ENCODE data around the gene GLS. TPM values are rescaled to one million over a fixed set of nuclear protein-coding genes. Genes with fewer than 3 reads are reported as not detected.

The GLS gene
- total RNA-seq, 4 donors from 2014 or later = 60.6 to 128 (median 75.7) TPM

GRCh38 chr2:190911813-190912212, 31.2 kb downstream of the GLS start:
- TF ChIP-seq POLR2A (IDR thresholded peaks at IDR 0.05) (no peak), EP300 (IDR thresholded peaks at IDR 0.05) (no peak), CTCF (IDR thresholded peaks at IDR 0.05) (no peak), POLR2AphosphoS5 (IDR thresholded peaks at IDR 0.05) (no peak)
- no peak for DNase-seq (ENCODE audit: low spot score in 2 of 2)
- Histone ChIP-seq H3K4me3 (no peak overlapping the region), H3K9me3 (no peaks in the 10 kb centered on the region), H3K36me3 (peaks cover 13% of the 10 kb centered on the region), H3K27ac (no peak overlapping the region), H3K4me1 (no peaks in the 10 kb centered on the region), H3K27me3 (no peaks in the 10 kb centered on the region)
- 80% methylated on average over 3 of the region's 3 CpGs for WGBS

- H3K27ac ChIP-seq = no peak overlapping the region
- no peak for TF ChIP-seq EP300 (IDR thresholded peaks at IDR 0.05)
- TF ChIP-seq POLR2AphosphoS5 (IDR thresholded peaks at IDR 0.05) = no peak
- no peak for TF ChIP-seq CTCF (IDR thresholded peaks at IDR 0.05)
- TF ChIP-seq POLR2A (IDR thresholded peaks at IDR 0.05) = no peak
- WGBS = 92% methylated on average over 5 of the region's 5 CpGs
- H3K4me3 ChIP-seq = no peak overlapping the region
- peaks cover 16% of the 10 kb centered on the region for H3K36me3 ChIP-seq
- no peak for DNase-seq (ENCODE audit: low spot score in 2 of 2)
- no peaks in the 10 kb centered on the region for H3K4me1 ChIP-seq
- no peaks in the 10 kb centered on the region for H3K27me3 ChIP-seq
- no peaks in the 10 kb centered on the region for H3K9me3 ChIP-seq
These were observed 32.1 kb downstream of the GLS start for GRCh38 chr2:190912726-190913125.

- no peak overlapping the region for H3K27ac ChIP-seq
- H3K4me3 ChIP-seq = no peak overlapping the region
- no peaks in the 10 kb centered on the region for H3K9me3 ChIP-seq
- H3K27me3 ChIP-seq = no peaks in the 10 kb centered on the region
- no peak for DNase-seq (ENCODE audit: low spot score in 2 of 2)
- H3K4me1 ChIP-seq = no peaks in the 10 kb centered on the region
- peaks cover 17% of the 10 kb centered on the region for H3K36me3 ChIP-seq
- TF ChIP-seq POLR2AphosphoS5 (IDR thresholded peaks at IDR 0.05) = no peak
- TF ChIP-seq CTCF (IDR thresholded peaks at IDR 0.05) = no peak
- no peak for TF ChIP-seq EP300 (IDR thresholded peaks at IDR 0.05)
- TF ChIP-seq POLR2A (IDR thresholded peaks at IDR 0.05) = no peak
These were observed 33.1 kb downstream of the GLS start for GRCh38 chr2:190913725-190914124.

- no peaks in the 10 kb centered on the region for H3K4me1 ChIP-seq
- DNase-seq (ENCODE audit: low spot score in 2 of 2) = no peak
- TF ChIP-seq POLR2AphosphoS5 (IDR thresholded peaks at IDR 0.05) (no peak), EP300 (IDR thresholded peaks at IDR 0.05) (no peak), CTCF (IDR thresholded peaks at IDR 0.05) (no peak), POLR2A (IDR thresholded peaks at IDR 0.05) (no peak)
- H3K4me3 ChIP-seq = no peak overlapping the region
- no peaks in the 10 kb centered on the region for H3K9me3 ChIP-seq
- no peak overlapping the region for H3K27ac ChIP-seq
- no peaks in the 10 kb centered on the region for H3K27me3 ChIP-seq
- WGBS = 89% methylated on average over 3 of the region's 3 CpGs
- H3K36me3 ChIP-seq = peaks cover 21% of the 10 kb centered on the region
These were observed 36.2 kb downstream of the GLS start for GRCh38 chr2:190916829-190917228.

- Histone ChIP-seq H3K27ac (no peak overlapping the region), H3K27me3 (no peaks in the 10 kb centered on the region), H3K4me3 (no peak overlapping the region), H3K4me1 (no peaks in the 10 kb centered on the region), H3K9me3 (no peaks in the 10 kb centered on the region), H3K36me3 (peaks cover 38% of the 10 kb centered on the region)
- no peak for DNase-seq (ENCODE audit: low spot score in 2 of 2)
- WGBS = 87% methylated on average over 3 of the region's 3 CpGs
- TF ChIP-seq POLR2AphosphoS5 (IDR thresholded peaks at IDR 0.05) (no peak), CTCF (IDR thresholded peaks at IDR 0.05) (no peak), POLR2A (IDR thresholded peaks at IDR 0.05) (no peak), EP300 (IDR thresholded peaks at IDR 0.05) (no peak)
These were observed 39.5 kb downstream of the GLS start for GRCh38 chr2:190920085-190920484.
